Central memory CD4-positive, alpha-beta T cell (primary cell): Measurements from ENCODE around the gene CYP1A1.
"Not testable (repeated sequence)": the region's sequence is repeated elsewhere in the genome, so short reads cannot be mapped to it uniquely, and the experiment has no call there.

Source experiments
- DNase-seq: peaks from one replicate; pipeline ENCODE4 v3.0.0; 2022

CYP1A1 gene

GRCh38 chr15:74735305-74735704, 10.0 kb upstream of the CYP1A1 start:
- DNase-seq: no peak

- no peak for DNase-seq
Measured at GRCh38 chr15:74733269-74733668, 7.9 kb upstream of the CYP1A1 start.

- no peak for DNase-seq
Measured at GRCh38 chr15:74732846-74733245, 7.5 kb upstream of the CYP1A1 start.

- no peak for DNase-seq
Measured at GRCh38 chr15:74730619-74731316, 5.4 kb upstream of the CYP1A1 start.

- not testable (repeated sequence) for DNase-seq
Measured at GRCh38 chr15:74729372-74729771, 4.0 kb upstream of the CYP1A1 start.

GRCh38 chr15:74728699-74729098, 3.4 kb upstream of the CYP1A1 start:
- not testable (repeated sequence) for DNase-seq

- no peak for DNase-seq
Measured at GRCh38 chr15:74727727-74728126, 2.4 kb upstream of the CYP1A1 start.

GRCh38 chr15:74726774-74727164, 1.4 kb upstream of the CYP1A1 start:
- DNase-seq: no peak

- DNase-seq: peak; percentile 26
Measured at GRCh38 chr15:74725845-74726773, 781 bp upstream of the CYP1A1 start.

- no peak for DNase-seq
Measured at GRCh38 chr15:74724570-74725224, 631 bp downstream of the CYP1A1 start.

- peak; percentile 18 for DNase-seq
Measured at GRCh38 chr15:74723754-74724334, 1.5 kb downstream of the CYP1A1 start.

GRCh38 chr15:74723187-74723586, 2.1 kb downstream of the CYP1A1 start:
- no peak for DNase-seq

- DNase-seq: no peak
Measured at GRCh38 chr15:74722591-74722990, 2.7 kb downstream of the CYP1A1 start.

- no peak for DNase-seq
Measured at GRCh38 chr15:74716651-74717050, 8.7 kb downstream of the CYP1A1 start.

- DNase-seq: no peak
Measured at GRCh38 chr15:74712311-74712710, 13.0 kb downstream of the CYP1A1 start.

GRCh38 chr15:74710319-74711094, 14.8 kb downstream of the CYP1A1 start:
- no peak for DNase-seq

- no peak for DNase-seq
Measured at GRCh38 chr15:74709892-74710291, 15.4 kb downstream of the CYP1A1 start.

GRCh38 chr15:74709011-74709410, 16.3 kb downstream of the CYP1A1 start:
- no peak for DNase-seq

GRCh38 chr15:74696808-74697207, 28.5 kb downstream of the CYP1A1 start:
- DNase-seq: no peak

- DNase-seq: no peak
Measured at GRCh38 chr15:74696398-74696729, 29.0 kb downstream of the CYP1A1 start.

GRCh38 chr15:74695597-74696397, 29.5 kb downstream of the CYP1A1 start, which contains the start of gene EDC3:
TSS of gene EDC3 (minus strand) at chr15:74696024. CDS start at chr15:74675124, 20,900 bp downstream.
- DNase-seq: peak; percentile 80
